Right lobe of liver (tissue), 4 donors: ENCODE data around the gene BPIFB2.

Experiments
- POLR2A ChIP-seq: fragments of 450-650 bp; IDR thresholded peaks from one replicate; pipeline ENCODE4 v1.6.1; 2017; ENCODE audit warnings: antibody characterized with exemption, mild to moderate bottlenecking
- TF ChIP-seq, protein P1 (sequence below), 4 donors: fragments of 200-600 bp in 3 of 4; fragments of 450-650 bp in 1 of 4; IDR thresholded peaks; one replicate each; pipeline versions ENCODE4 v1.5.1 to v1.8.0; 2016 to 2022; ENCODE audit warnings: antibody characterized with exemption in 4 of 4, mild to moderate bottlenecking in 2 of 4
- donor health status: DM: no; HTN: no; CAD: no.
- donor health status: DM: no; HTN: no; CAD: no.
- donor health status: DM: no; HTN: yes; CAD: no.

DNA sequence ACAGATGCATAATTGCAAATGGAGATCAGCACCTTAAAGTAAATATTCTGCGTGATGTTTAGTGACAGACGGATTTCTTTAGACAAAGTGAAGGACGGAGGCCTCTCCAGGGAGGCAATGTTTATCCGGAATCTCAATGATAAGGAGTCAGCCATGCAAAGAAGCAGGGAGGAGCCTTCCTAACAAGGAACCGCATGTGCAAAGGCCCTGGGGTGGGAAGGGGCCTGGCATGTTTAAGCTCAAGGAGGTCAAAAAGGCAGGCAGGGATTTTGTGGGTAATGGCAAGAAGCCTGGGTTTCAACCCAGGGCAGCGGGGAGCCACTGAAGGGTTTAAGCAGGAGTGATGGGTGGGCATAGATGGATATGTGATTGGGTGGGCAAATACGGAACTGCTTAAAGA is 46.9 kb downstream of the BPIFB2 start:
- TF ChIP-seq, protein P1, sequence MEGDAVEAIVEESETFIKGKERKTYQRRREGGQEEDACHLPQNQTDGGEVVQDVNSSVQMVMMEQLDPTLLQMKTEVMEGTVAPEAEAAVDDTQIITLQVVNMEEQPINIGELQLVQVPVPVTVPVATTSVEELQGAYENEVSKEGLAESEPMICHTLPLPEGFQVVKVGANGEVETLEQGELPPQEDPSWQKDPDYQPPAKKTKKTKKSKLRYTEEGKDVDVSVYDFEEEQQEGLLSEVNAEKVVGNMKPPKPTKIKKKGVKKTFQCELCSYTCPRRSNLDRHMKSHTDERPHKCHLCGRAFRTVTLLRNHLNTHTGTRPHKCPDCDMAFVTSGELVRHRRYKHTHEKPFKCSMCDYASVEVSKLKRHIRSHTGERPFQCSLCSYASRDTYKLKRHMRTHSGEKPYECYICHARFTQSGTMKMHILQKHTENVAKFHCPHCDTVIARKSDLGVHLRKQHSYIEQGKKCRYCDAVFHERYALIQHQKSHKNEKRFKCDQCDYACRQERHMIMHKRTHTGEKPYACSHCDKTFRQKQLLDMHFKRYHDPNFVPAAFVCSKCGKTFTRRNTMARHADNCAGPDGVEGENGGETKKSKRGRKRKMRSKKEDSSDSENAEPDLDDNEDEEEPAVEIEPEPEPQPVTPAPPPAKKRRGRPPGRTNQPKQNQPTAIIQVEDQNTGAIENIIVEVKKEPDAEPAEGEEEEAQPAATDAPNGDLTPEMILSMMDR (IDR thresholded peaks at IDR 0.05), result no peak
- TF ChIP-seq POLR2A, result no peak
